Hindlimb muscle (tissue), 1 donor: Measurements from ENCODE around the gene SCAF8. TPM values are rescaled to one million over a fixed set of nuclear protein-coding genes. Genes with fewer than 3 reads are reported as not detected.

ENCODE experiments used
- DNase-seq: peaks from one replicate; pipeline ENCODE4 v3.0.0-alpha.2; 2013
- polyA plus RNA-seq: library from polyadenylated mRNA; unstranded; fragments of 120-200 nt; gene quantifications from one replicate; pipeline ENCODE4 v1.2.1, GENCODE V29; 2013; ENCODE audit not compliant: insufficient read length

SCAF8 gene
- polyA plus RNA-seq, 1 donor = 36.5 TPM

DNA sequence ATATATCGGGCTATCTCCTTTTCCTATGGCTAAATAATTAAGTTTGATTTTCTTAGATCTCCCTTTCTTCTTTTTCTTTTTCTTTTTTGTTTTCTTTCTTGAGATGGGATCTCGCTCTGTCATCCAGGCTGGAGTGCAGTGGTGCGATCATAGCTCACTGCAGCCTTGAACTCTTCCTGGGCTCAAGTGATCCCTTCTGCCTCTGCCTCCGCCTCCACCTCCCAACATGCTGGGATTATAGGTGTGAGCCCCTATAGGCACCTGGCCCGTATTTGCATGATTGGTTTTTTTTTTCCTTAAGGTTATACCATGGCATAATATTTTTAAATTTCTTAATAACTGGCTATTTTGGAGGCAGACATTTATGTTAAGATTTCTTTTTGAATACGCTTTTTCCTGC lies 106.3 kb downstream of the SCAF8 start:
- no peak for DNase-seq

DNA sequence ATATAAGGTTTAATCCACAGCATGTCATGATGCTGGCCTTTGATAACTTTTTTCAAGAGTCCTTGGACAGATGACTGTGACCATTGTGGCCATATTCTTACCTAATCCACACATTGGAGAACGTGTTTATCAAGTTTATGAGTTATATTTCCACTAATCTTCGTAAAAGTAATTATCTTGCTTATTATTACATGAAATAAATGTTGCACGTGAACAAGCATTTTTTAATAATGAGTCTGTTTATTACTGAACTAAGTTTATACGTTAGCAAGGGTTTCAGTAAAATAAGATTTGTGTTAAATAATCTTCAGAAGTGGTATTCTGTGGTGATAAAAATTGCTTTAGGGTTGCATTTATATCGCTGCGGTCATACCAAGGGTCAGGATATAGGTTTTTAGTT lies 107.1 kb downstream of the SCAF8 start:
- no peak for DNase-seq

DNA sequence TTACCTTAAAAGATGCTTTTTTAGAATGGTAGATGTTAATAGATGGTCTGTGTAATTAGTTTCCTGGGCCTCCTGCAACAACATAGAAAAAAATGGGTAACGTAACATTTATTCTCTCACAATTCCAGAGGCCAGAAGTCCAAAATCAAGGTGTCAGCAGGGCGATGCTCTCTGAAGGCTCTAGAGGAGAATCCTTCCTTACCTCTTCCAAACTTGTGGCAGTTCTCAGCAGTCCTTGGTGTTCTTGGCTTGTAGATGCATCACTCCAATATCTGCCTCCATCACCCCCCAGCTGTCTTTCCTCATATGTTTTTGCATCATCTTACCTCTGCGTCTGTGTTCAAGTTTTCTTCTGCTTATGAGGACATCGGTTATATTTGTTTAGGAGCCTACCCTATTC lies 107.9 kb downstream of the SCAF8 start:
- no peak for DNase-seq

DNA sequence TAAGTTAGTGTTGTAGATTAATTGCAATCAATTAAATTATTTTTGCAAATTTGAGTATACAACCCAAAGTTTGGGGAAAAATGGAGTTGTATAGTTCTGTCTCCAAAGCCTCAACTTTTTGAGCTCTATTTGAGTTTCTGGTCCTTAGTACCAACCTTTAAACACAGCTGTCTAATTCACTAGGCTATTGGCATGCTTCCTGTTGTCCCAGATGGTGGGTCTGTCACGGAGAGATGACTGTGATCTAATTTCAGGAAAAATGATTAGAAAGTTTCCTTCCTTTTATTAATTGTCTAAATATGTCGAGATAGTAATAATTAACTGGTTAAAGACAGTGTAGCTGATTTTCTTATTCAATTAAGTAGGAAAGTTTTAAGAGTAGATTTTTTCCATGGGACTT lies 109.6 kb downstream of the SCAF8 start:
- no peak for DNase-seq

DNA sequence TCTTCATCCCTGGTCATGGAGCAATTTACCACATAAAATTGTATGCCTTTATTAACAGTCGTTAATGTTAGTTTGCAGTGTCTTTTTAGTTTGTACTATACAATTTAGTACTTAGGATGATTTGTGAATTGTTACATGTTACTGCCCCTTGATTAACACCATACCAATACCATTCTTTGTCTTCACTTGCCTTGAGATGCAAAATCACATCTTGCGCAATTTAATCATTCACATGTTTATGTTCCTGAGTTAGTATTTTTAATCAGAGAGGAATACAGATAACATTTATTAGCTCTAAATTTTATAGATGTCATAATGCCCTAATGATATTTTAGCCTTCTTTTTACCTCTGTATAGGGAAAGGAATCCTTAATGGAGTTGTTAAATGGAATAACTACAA lies 114.1 kb downstream of the SCAF8 start:
- no peak for DNase-seq

DNA sequence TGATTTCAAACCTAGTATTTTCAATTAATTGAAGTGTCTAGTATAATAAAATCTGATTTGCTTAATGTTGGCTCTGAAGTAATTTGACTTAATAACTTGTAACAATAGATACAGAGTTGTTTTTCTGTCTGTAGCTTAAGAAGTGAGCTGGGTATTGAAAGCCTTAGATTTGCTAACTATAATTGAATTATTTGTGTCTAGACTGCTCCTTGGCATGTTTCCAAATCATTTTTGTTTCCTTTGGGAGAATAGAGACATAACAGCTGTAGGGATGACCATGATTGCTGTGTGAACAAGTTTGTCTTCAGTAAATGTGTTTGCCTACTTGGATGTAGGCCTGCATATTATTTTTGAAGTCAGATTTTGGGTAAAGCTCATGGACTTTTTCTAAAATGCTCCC lies 115.4 kb downstream of the SCAF8 start:
- DNase-seq = no peak

DNA sequence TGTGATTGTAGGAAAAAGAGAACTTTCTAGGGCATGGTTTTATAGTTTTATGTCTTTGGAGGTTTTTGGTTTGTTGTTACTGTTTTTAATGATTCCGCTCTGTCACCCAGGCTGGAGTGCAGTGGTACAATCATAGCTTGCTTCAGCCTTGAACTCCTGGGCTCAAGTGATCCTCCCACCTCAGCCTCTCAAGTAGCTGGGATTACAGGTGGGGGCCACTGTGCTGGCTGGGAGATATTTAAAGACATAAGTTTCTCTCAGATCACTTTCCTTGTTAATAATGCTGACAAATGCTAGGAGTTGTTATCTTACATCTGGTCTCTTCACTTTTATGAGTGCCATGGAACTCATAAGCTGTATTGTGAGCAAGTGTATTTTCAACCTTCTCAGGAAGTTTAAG lies 116.3 kb downstream of the SCAF8 start:
- no peak for DNase-seq

DNA sequence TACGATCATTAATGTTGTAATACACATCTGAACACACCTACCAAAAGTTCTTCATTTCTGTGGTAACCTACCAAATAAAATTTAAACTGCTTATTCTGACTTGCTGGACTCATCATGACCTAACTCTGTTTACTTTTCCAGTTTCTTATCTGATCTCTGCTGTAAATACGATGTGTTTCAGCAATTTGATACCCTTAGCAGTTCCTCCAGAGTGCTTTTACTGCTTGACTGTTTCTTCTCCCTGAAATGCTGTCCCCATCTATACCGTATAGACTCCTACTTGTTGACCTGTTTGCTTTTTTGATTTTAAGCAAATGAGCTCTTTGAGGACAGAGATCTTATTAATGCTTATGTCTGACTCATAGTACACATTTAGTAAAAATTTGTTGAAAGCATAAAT lies 119.5 kb downstream of the SCAF8 start:
- DNase-seq = no peak

DNA sequence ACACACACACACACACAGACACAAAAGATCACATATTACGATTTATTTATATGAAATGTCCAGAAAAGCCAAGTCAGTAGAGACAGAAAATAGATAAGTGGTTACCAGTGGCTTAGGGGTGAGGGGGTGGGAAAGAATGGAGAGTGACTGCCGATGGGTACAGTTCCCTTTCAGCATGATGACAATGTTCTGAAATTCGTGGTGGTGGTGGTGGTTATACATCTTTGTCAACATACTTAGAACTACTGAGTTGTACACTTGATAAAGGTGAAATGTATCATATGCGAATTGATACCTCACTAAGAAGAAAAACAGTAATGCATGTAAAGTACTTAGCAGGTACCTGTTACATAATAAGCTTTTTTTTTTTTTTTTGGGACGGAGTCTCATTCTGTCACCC lies 124.3 kb downstream of the SCAF8 start:
- DNase-seq = no peak

DNA sequence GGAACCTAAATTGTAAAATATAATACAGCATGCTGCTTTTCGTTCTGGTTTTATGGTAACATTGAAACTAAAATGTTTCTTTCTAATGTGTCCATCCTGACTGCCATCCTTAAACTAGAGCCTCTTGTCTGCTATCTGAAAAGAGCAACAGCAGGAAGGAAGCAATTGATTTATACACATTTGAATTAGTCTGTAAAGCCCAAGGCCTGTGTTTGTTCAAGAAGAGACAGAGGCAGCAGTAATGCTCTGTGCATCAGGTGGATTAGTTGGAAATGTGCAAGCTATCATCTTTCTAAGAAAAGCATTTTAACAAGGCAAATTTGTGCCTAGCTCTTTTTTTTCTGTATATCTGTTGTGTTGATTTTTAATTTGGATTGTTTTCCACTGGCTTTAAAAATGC lies 128.6 kb downstream of the SCAF8 start:
- no peak for DNase-seq

DNA sequence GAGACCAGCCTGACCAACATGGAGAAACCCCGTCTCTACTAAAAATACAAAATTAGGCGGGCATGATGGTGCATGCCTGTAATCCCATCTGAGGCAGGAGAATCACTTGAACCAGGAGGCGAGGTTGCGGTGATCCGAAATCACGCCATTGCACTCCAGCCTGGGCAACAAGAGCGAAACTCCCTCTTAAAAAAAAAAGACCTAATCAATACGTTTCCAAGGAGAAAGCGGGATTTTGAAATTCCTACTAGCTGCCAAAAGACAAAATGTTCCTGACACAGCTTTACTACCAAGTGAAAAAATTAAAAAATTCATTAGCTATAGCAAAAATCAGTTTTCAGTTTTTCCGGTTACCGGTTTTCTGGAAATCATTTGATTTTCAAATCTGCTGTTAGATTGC lies 129.3 kb downstream of the SCAF8 start:
- DNase-seq = no peak

DNA sequence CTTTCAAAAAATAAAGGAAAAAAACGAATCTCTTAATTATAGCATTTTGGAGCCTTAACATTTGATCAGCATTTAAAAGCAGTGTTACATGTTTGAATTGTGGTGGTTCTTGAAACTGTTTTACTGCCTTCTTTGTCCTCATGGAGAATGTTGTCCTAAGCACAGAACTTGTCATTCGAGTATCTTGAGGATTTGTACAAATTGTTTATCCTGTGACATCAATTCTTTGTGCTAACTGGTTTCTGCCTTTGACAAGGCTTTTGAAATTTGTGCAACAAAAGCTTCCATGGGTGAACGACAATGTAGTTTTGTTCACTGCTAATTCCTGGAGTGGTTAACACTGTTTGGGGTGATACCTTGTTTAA lies 130.8 kb downstream of the SCAF8 start:
- DNase-seq = no peak

DNA sequence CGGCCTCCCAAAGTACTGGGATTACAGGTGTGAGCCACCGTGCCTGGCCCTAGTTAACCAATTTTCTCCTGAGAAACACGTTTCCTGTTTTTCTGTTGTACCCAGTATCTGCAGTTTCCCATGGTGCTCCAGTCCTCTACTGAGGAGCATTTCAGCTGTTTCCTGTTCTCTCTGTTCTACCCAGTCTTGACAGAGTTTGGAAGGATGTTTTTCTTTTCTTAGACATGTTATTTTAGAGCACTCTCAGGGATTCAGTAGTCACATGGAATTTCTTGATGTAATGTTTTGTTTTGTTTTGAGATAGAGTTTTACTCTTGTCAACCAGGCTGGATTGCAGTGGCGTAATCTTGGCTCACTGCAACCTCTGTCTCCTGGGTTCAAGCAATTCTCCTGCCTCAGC lies 132.1 kb downstream of the SCAF8 start:
- no peak for DNase-seq

DNA sequence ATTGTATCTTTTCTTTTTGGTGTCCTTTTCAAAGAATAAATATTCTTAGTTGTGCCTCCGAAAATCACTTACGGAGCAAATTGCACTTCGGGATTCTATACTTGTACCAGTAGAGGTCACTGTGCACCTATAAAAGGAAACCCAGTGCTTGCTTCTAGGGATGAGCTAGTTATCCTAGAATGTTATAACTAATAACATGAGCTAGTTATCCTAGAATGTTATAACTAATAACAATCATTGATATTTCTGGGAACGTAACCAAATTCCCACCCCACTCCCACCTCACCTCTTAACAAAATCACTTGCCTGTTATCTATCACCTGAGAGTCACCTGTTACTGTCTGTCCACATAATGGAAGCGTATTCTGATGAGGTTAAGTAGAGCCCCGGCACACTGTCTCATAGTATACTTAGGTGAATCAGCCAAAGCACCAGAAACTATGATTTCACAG lies 135.0 kb downstream of the SCAF8 start:
- DNase-seq = peak; percentile 40

DNA sequence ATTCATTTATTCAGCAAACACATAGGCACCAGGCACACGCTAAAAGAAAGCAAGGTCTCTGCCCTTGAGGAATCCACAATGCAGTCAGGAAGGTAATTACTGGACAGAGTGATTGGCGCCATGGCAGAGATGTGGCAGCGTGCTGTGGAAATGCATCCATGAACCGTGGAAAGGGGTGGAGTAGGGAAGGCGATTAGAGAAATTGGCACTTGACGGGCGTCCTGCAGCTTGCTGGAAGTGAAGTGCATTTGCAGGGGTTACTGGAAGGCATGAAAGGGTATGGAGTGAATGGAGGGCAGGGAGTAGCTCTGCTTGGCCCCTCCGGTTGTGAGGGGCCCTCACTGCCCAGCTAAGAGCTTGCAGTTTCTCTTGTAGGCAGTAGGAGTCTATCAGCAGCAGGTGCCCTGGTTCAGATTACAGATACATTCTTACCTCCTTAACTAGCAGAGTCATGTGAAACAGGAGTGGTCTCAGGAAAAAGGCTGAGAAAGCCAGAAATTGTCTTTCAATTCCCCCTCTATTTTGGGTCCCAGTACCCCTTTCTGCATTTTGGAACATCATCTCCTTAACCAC lies 139.4 kb downstream of the SCAF8 start:
- DNase-seq = no peak

DNA sequence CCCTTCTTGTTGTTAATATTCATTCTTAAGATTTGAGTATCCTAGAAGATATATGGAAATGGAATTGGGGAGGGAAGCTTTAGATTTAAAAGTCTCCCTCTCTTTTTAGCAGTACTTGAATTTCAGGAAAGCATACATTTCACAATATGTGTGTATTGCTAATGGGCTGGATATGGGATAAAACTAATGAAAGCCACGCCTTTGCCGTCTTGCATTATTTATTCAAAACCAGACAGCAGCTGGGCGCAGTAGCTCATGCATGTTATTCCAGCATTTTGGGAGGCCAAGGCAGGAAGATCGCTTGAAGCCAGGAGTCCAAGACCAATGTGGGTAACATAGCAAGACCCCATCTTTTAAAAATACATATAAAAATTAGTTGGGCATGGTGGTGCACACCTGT lies 140.3 kb downstream of the SCAF8 start:
- DNase-seq = no peak

DNA sequence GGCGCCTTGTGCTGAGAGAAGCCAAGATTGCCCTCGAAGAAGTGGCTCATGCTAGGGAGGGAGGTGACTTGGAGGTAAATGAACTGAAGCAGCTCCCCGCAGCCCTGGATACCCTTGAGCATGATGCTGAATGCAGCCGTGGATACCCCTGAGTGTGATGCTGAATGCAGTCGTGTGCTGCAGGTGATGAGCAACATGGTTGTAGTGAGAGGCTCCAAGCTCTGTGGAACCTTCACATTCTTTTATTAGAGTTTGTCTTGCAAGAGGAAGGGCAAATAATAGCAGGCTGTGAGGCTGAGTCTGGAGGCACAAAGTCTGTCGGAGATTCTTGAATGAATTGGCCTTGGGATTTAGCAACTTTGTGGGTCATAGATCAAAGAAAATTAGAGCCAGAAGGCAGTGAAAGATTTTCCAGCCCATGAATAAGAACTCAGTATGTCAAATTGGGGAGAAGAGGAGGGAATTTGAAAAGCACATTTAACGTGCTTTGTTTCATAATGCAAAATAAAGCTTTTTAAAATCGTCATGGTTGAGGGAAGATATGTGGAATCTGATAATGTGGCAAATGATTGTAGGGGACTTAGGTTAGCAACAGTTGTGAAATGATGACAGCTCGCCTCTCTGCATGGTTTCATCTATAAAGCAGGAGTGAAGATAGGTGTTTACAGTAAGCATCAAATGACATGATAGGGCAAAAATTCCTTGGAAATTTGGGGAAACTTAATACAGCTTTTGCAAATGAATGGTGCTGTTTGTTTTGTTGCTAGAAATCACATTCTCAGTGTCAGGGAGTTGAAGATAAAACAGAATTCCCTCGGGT lies 141.8 kb downstream of the SCAF8 start:
- no peak for DNase-seq

DNA sequence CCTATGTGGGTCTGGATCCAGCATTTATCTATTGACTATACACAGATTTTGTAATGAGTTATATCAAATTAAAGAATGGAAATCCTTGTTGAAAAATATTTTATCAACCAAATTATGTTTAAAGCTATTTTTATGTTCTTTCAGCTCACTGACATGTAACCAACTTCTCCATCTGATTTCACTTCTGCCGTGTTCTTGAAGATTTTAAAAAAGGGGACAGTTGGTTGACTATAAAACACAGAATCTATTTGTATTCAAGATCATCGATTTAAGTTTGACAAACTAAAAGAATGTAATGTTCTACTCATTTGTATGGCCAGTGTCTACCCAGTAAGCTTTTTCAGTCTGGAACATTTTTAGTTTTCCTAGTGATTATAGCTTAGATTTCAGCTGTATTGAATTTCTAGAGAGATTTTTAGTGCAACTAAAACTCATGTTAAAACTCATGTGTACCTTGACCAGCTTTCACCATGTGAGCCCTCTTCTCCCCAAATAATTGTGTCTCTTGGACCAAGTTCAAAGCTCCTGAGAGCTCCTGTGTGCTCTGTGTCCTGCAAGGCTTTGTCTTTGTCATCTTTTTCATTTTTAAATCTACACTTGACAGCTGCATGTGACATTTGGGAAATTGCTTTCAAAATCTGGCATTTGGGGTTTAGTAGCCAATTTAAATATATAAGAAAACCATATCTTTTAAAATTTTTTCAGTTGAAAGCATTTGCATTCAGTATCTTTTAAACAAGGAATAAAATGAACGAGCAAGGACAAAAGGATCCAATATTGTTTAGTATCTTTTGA lies 143.5 kb downstream of the SCAF8 start:
- DNase-seq = no peak

DNA sequence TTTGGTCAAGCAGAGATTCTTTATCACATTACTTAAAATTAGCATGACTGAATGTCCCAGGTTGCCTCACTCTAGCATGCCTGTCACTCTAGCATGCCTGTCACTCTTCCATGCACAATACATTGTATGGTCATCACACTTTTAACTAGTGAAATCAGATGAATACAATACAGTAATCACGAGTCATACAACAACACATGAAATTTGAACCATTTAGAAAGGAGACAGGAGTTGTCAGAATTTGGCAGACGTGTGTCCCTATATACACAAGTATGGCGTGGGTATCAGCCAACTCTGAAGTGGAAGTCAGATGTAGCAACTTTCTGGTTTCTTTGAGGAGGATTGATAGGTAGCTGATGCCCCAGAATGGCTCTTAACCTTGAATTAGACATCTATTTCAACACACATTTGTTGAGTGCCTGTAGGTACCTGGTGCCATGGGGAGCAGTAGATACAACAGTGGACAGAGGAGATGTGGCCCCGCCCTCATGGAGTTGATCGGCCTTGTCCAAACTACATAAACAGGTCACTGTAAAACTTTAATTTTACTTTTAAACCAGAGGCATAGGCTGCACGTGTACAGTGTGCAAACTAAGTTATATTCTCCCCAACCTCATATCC lies 145.8 kb downstream of the SCAF8 start:
- no peak for DNase-seq

DNA sequence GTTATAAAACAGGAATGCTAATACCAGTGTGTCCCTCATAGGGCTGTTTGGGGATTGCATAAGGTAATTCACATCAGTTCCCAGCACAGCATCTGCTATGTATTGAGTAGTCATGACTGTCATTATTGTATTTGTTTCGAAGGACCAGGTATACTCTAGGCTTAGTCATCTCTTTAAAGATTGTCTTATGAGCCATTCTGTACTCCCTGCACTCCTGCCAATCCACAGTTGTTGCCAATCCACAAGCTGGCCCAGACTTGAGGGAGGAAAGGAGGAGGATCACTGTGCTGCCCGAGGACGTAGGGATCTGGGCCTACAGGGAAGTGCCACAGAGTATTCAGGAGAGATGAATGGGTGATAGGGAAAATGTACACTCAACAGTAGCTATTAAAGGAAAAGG lies 148.9 kb downstream of the SCAF8 start:
- DNase-seq = no peak
